GM21786 (cell line): ENCODE results near the gene TNFAIP3.

Source experiments
- ATAC-seq: cut with Tn5 transposase; IDR thresholded peaks from one replicate; pipeline ENCODE4 v1.9.1; 2021; ENCODE audit not compliant: unreplicated experiment

TNFAIP3 gene

DNA sequence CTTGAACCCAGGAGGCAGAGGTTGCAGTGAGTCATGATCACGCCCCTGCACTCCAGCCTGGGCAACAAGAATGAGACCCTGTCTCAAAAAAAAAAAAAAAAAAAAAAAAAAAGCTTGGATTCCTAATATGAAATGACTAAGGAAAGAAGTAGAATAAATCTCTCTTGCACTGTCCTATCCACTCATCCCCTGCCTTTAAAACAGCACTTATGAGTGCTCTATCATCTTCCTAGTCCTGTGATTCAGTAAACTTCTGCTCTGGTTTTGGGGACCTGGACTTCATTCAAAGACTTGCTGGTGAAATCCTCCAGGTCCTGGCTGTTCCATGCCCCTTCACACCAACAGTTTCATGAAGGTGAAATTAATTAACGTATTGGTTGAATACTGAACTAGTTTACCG, 29.6 kb downstream of the TNFAIP3 start:
- ATAC-seq, result no peak

GRCh38 chr6:137900815-137901214, 33.8 kb downstream of the TNFAIP3 start:
- ATAC-seq, result no peak

DNA sequence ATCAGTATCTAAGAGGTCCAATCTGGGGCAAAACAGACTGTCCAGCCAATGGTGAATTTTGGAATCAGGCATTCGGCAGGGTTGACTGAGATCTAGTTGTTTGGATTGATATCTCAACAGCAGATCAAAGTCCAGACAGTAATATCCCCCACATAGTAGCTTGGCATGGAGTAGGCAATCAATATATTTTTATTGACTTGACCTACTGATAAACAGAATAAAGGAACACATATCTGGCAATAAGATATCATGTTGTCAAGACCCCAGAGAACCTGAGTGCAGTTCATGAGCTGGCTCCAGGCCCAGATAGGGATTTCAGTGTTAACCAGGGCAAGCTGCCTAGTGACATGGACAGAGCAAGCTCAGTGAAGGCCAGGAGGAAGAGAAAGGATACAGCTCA, 34.4 kb downstream of the TNFAIP3 start:
- ATAC-seq, result no peak

DNA sequence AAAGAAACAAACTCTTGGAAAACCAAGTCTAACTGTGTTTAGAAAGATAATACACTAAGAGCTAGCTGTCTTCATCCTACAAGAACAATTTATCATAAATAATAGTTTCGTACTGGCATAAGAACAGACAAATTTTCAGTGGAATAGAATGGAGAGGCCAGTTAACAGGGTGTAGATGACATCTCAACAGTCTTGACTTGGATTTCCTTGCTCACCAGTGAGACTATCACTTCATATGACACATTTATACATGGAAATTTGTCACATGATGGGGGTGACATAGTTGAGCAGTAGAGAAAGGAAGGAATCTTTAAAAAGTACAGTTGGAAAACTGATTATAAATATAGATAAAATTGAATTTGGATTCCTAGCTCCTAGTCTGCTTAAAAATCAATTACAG, 35.6 kb downstream of the TNFAIP3 start:
- ATAC-seq, result no peak

- no peak for ATAC-seq
These were observed 36.3 kb downstream of the TNFAIP3 start for GRCh38 chr6:137903274-137903932.

- peak; percentile 81 for ATAC-seq
These were observed 37.1 kb downstream of the TNFAIP3 start for GRCh38 chr6:137903933-137904821.

DNA sequence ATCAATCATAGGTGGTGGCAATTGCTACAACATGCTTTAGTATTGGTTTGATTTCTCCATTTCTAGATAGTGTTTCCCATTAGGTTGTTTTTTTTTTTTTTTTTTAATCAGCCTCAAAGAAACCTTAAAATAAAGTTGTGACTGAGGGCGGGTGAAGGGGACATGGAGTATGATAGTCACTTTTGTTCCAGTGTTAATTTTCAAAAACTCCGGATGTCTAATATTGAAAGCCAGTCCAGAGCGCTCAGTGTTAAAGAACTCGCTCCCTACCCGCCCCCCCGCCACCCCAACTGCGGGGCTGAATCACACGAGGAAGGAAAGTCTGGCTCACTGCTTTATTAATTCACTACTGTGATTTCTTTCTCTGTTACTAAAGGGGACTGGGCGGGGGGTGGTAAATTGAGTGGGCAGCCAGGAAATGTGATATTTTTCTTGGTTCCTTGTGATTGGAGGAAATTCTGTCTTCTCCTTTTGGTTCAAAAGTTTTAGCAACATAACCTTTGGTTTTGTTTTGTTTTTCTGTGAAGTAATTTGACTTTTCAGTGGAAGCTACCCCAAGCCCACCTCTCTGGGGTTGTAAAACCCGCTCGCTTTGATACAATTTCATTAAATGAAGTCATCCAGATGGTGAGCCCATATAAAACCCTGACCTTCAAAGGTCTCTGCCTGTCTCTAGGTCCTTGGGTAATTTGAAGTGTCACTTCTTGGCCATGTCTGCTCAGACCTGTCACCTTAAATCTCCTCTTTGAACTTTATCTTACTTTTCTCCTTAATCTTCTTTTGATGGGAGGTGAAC, 38.0 kb downstream of the TNFAIP3 start:
- peak; percentile 36 for ATAC-seq

GRCh38 chr6:137906020-137906472, 39.0 kb downstream of the TNFAIP3 start:
- ATAC-seq, result no peak

DNA sequence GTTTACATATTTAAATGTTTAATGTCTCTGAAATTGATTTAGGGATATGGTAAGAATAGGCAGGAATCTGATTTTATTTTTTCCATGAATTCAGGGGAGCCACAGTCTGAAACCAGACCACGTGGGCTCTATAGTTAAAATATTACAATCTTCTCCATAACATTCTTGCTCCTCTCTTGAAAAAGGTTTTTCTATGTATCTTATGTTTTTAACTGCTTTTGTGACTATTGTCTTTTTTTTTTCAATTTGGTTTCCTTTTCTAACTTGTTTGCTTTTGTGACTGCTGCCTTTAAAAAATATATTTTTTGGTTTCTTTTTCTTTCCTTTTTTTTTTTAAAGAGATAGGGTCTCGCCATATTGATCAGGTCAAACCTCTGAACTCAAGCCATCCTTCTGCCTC, 40.1 kb downstream of the TNFAIP3 start:
- no peak for ATAC-seq

GRCh38 chr6:137909533-137909932, 42.5 kb downstream of the TNFAIP3 start:
- no peak for ATAC-seq

DNA sequence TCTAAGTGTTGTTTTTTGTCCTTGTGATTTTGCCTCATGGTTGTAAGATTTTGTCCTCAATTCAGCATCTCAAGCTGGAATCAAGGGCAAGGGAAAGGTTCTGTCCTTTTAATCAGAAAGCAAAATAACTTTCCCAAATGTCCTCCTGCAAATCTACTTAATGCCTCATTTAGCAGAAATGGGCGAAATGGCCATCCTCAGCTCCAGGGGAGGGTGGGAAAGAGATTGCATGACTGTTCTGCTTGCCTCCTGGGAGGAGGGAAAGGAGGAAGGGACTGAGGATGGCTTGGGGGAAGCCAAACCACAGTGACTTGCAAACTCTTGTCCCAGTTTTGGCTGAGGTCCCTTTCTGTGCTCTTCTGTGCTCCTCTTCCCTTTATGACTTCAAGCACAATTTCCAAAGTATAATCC, 43.4 kb downstream of the TNFAIP3 start:
- ATAC-seq, result no peak

- ATAC-seq, result no peak
These were observed 43.9 kb downstream of the TNFAIP3 start for GRCh38 chr6:137910843-137911456.

DNA sequence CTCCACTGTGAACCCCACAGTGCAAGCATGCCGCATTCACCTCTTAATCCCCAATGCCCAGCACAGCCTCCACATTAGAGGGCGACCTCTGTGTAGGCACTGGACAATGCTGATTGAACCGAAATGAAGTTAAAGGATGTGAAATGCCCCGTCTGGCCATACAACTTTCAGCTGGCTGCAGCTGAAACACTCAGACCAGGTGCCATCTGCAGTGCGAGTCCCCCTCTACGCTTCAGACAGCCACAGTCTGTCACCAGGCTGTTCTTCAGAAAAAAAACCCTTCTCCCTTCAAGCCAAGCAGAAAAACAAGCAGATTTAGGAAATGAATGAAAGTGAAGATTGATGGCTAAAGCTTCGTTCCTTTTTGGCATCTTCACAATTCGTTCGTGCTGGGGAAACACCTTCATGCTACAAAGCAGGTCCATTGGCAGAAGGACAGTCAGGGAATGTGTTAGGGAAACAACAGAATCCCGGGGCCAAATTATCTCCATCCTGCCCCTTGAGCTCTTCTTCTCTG, 44.7 kb downstream of the TNFAIP3 start:
- ATAC-seq, result peak; percentile 57

DNA sequence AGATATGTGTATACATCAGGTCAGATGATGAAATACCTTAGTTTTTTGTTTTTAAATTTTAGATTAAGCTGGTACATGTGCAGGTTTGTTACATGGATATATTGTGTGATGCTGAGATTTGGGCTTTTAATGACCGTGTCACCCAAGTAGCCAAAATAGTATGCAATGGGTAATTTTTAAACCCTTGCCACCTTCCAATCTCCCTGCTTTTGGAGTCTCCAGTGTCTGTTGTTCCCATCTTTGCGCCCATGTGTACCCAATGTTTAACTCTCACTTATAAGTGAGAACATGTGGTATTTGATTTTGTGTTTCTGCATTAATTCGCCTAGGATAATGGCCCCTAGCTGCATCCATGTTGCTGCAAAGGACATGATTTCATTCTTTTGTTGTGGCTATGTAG, 45.8 kb downstream of the TNFAIP3 start:
- no peak for ATAC-seq

DNA sequence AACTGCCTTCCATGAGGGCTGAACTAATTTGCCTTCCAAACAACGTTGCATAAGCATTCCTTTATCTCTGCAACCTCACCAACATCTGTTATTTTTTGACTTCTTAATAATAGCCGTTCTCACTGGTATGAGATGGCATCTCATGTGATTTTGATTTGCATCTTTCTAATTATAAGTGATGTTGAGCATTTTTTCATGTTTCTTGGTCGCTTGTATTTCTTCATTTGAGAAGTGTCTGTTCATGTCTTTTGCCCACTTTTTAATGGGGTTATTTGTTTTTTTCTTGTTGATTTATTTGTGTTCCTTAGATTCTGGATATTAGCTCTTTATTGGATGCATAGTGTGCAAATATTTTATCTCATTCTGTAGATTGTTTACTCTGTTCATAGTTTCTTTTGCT, 46.4 kb downstream of the TNFAIP3 start:
- no peak for ATAC-seq

- ATAC-seq, result no peak
These were observed 47.0 kb downstream of the TNFAIP3 start for GRCh38 chr6:137913996-137914529.

DNA sequence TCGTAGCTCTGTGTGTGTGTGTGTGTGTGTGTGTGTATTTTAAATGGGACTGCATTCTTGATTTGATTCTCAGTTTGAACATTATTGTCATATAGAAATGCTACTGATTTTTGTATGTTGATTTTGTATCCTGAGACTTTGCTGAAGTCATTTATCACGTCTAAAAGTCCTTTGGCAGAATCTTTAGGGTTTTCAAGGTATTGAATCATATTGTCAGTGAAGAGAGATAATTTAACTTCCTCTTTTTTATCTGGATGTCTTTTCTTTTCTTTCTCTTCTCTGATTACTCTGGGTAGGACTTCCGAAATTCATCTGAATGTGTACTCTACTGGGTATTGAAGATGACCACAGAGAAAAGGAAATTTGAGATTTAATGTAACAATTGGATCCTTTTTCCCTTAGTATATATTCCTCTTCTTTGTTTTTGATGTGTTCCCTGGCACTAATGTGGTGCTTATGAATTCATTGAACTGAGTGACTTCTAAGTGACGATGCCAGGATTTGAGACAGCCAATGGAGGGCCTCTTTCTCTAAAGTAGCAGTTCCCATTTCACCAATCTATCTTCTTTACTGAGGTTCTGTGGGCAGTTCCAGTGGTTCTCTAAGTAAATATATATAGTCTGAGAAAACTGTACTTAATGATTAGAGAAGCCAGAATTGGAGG, 47.6 kb downstream of the TNFAIP3 start:
- ATAC-seq, result no peak

DNA sequence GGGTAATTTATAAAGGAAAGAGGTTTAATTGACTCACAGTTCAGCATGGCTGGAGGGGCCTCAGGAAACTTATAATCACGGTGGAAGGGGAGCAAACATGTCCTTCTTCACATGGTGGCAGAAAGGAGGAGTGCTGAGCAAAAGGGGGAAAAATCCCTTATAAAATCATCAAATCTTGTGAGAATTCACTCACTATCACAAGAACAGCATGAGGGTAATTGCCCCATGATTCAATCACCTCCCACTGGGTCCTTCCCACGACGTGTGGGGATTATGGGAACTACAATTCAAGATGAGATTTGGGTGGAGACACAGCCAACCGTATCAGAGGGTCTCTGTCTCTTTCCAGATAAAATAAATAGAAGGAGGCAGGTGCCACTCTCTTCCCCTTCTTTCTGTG, 48.7 kb downstream of the TNFAIP3 start:
- no peak for ATAC-seq

DNA sequence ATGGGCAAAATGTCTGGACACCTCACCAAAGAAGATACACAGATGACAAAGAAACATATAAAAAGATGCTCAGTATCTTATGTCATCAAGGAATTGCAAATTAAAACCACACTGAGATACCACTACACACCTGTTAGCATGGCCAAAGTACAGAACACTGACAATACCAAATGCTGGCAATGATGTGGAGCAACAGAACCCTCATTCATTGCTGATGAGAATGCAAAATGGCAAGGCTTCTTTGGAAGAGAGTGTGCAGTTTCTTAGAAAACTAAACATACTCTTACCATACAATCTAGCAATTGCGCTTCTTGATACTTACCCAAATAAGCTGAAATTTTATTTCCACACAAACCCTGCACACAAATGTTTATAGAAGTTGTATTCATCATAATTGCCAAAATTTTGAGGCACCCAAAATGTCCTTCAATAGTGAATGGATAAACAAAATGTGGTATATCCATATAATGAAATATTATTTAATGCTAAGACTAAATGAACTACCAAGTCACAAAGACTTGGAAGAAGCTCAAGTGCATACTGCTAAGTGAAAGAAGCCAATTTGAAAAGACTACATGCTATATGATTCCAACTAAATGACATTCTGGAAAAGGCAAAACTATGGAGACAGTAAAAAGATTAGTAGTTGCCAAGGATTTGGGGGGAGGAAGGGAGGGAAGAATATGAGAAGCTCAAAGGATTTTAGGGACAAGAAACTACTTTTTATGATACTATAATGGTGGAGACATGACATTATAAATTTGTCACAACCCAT, 50.7 kb downstream of the TNFAIP3 start:
- ATAC-seq, result no peak
